Measurements from ENCODE around the gene CARNS1.
A peak's percentile ranks its signal among the peaks of the same experiment; 100 is the strongest.
"Not testable (repeated sequence)": the region's sequence is repeated elsewhere in the genome, so short reads cannot be mapped to it uniquely, and the experiment has no call there.

Gene CARNS1

GRCh38 chr11:67422891-67423290, 7.4 kb downstream of the CARNS1 start:
- DNase-seq (ENCODE audit: extremely low spot score, insufficient read length, low read depth) (no peak), FAIRE-seq (no peak)

- FAIRE-seq (no peak), DNase-seq (ENCODE audit: extremely low spot score, insufficient read length, low read depth) (no peak)
These were observed 8.0 kb downstream of the CARNS1 start for GRCh38 chr11:67423466-67423865.

- DNase-seq (ENCODE audit: extremely low spot score, insufficient read length, low read depth) = no peak
- FAIRE-seq = no peak
These were observed 8.6 kb downstream of the CARNS1 start for GRCh38 chr11:67423891-67424613.

GRCh38 chr11:67427364-67427859, 11.9 kb downstream of the CARNS1 start:
- DNase-seq (ENCODE audit: extremely low spot score, insufficient read length, low read depth); FAIRE-seq: not testable (repeated sequence)

- FAIRE-seq (peak; percentile 98), DNase-seq (ENCODE audit: extremely low spot score, insufficient read length, low read depth) (peak; percentile 96)
These were observed 12.8 kb downstream of the CARNS1 start, which contains the start of gene RPS6KB2 for GRCh38 chr11:67428052-67429001. Gene RPS6KB2 (plus strand): TSS chr11:67428494. CDS start chr11:67428546, 52 bp downstream.

GRCh38 chr11:67429038-67429668, 13.7 kb downstream of the CARNS1 start:
- FAIRE-seq (no peak), DNase-seq (ENCODE audit: extremely low spot score, insufficient read length, low read depth) (no peak)

GRCh38 chr11:67429722-67430121, 14.2 kb downstream of the CARNS1 start:
- no peak for DNase-seq (ENCODE audit: extremely low spot score, insufficient read length, low read depth)

GRCh38 chr11:67431346-67432249, 16.1 kb downstream of the CARNS1 start:
- FAIRE-seq = no peak
- no peak for DNase-seq (ENCODE audit: extremely low spot score, insufficient read length, low read depth)

More at GRCh38 chr11:67429722-67430121, 14.2 kb downstream of the CARNS1 start:
- no peak for FAIRE-seq

GRCh38 chr11:67432655-67433349, 17.3 kb downstream of the CARNS1 start:
- FAIRE-seq (no peak), DNase-seq (ENCODE audit: extremely low spot score, insufficient read length, low read depth) (no peak)

GRCh38 chr11:67433536-67434394, 18.3 kb downstream of the CARNS1 start:
- DNase-seq (ENCODE audit: extremely low spot score, insufficient read length, low read depth) (no peak), FAIRE-seq (no peak)

- DNase-seq (ENCODE audit: extremely low spot score, insufficient read length, low read depth) (no peak), FAIRE-seq (peak; percentile 15)
These were observed 19.0 kb downstream of the CARNS1 start for GRCh38 chr11:67434395-67434881.

GRCh38 chr11:67435031-67435726, 19.7 kb downstream of the CARNS1 start:
- no peak for FAIRE-seq

GRCh38 chr11:67435727-67436458, 20.4 kb downstream of the CARNS1 start:
- DNase-seq (ENCODE audit: extremely low spot score, insufficient read length, low read depth) = no peak
- no peak for FAIRE-seq

More at GRCh38 chr11:67435031-67435726, 19.7 kb downstream of the CARNS1 start:
- DNase-seq (ENCODE audit: extremely low spot score, insufficient read length, low read depth) = no peak

GRCh38 chr11:67436459-67437081, 21.1 kb downstream of the CARNS1 start:
- FAIRE-seq = peak; percentile 97
- DNase-seq (ENCODE audit: extremely low spot score, insufficient read length, low read depth) = peak; percentile 73

- FAIRE-seq = no peak
- DNase-seq (ENCODE audit: extremely low spot score, insufficient read length, low read depth) = peak; percentile 67
These were observed 21.8 kb downstream of the CARNS1 start, which contains the start of gene PTPRCAP for GRCh38 chr11:67437082-67437808. Gene PTPRCAP (minus strand): TSS chr11:67437682. CDS start chr11:67437619, 63 bp downstream.
